HEK293 (cell line): ENCODE data around the gene NOL9.

ENCODE experiments used
- CTCF ChIA-PET: fragments of 350-600 bp; formaldehyde crosslinking; extraction: SDS; loops from one replicate; lab custom pipeline; 2021; ENCODE audit warnings: antibody characterized with exemption; lab: Yijun Ruan, JAX
- POLR2A ChIA-PET: fragments of 300-600 bp; formaldehyde crosslinking; extraction: SDS; loops from one replicate; lab custom pipeline; 2020; ENCODE audit warnings: antibody characterized with exemption, inconsistent platforms; lab: Yijun Ruan, JAX
- H3K27ac ChIP-seq: fragments of 200-500 bp; sonication (Bioruptor generic); 2 replicates; pipeline ENCODE4 v1.5.1; 2014; ENCODE audit warnings: low read depth, low read length, control low read depth, inconsistent platforms; ENCODE audit errors: extremely low read depth
- H3K36me3 ChIP-seq, 2 experiments: fragments of 200-500 bp in 1 of 2; sonication (Bioruptor generic) in 1 of 2; 1 replicate in 1 of 2; 2 replicates in 1 of 2; pipeline ENCODE4 v1.5.1; 2014 to 2017; ENCODE audit warnings: inconsistent platforms in 2 of 2, low read length in 2 of 2; ENCODE audit not compliant: control insufficient read depth in 2 of 2, insufficient read depth in 1 of 2
- H3K4me1 ChIP-seq: fragments of 200-500 bp; sonication (Bioruptor generic); 2 replicates; pipeline ENCODE4 v1.5.1; 2014; ENCODE audit warnings: mild to moderate bottlenecking, low read length, inconsistent platforms; ENCODE audit not compliant: control insufficient read depth, insufficient read depth
- H3K4me3 ChIP-seq: 2 replicates; pipeline ENCODE4 v1.5.1; 2011; ENCODE audit warnings: low read depth, mild to moderate bottlenecking, control low read depth, low read length, moderate library complexity
- H3K9me3 ChIP-seq: fragments of 200-500 bp; sonication (Bioruptor generic); 2 replicates; pipeline ENCODE4 v1.5.1; 2014; ENCODE audit warnings: low read depth, low read length, inconsistent platforms; ENCODE audit not compliant: control insufficient read depth, insufficient read depth
- BCL11B ChIP-seq: fragments of 450-650 bp; formaldehyde crosslinking; IDR thresholded peaks from 2 replicates; pipeline ENCODE4 v1.5.1; 2016; ENCODE audit warnings: low read depth, missing biosample characterization, missing genetic modification characterization
- KLF1 ChIP-seq: fragments of 450-650 bp; formaldehyde crosslinking; IDR thresholded peaks from 2 replicates; pipeline ENCODE4 v1.5.1; 2016; ENCODE audit warnings: missing biosample characterization, missing genetic modification characterization
- KLF17 ChIP-seq: fragments of 450-650 bp; formaldehyde crosslinking; IDR thresholded peaks from 2 replicates; pipeline ENCODE4 v1.5.1; 2016; ENCODE audit warnings: missing biosample characterization, missing genetic modification characterization
- PRDM1 ChIP-seq: fragments of 450-650 bp; formaldehyde crosslinking; IDR thresholded peaks from 2 replicates; pipeline ENCODE4; 2016; ENCODE audit warnings: missing biosample characterization, missing genetic modification characterization
- PRDM10 ChIP-seq: fragments of 450-650 bp; formaldehyde crosslinking; IDR thresholded peaks from 2 replicates; pipeline ENCODE4 v1.5.1; 2016; ENCODE audit warnings: missing biosample characterization, missing genetic modification characterization
- REPIN1 ChIP-seq: fragments of 450-650 bp; formaldehyde crosslinking; IDR thresholded peaks from 2 replicates; pipeline ENCODE4 v1.5.1; 2017; ENCODE audit warnings: missing biosample characterization, missing genetic modification characterization, low read depth
- REST ChIP-seq: fragments of 450-650 bp; formaldehyde crosslinking; IDR thresholded peaks from 2 replicates; pipeline ENCODE4 v1.5.1; 2016; ENCODE audit warnings: missing biosample characterization, missing genetic modification characterization
- TSHZ1 ChIP-seq: fragments of 450-650 bp; formaldehyde crosslinking; IDR thresholded peaks from 2 replicates; pipeline ENCODE4 v1.5.1; 2016; ENCODE audit warnings: missing biosample characterization, missing genetic modification characterization, borderline replicate concordance
- WT1 ChIP-seq: fragments of 450-650 bp; formaldehyde crosslinking; IDR thresholded peaks from 2 replicates; pipeline ENCODE4 v1.5.1; 2016; ENCODE audit warnings: missing biosample characterization, missing genetic modification characterization
- ZNF10 ChIP-seq: fragments of 450-650 bp; formaldehyde crosslinking; IDR thresholded peaks from 2 replicates; pipeline ENCODE4 v1.5.1; 2017; ENCODE audit warnings: missing biosample characterization, missing genetic modification characterization
- ZNF157 ChIP-seq: fragments of 450-650 bp; formaldehyde crosslinking; IDR thresholded peaks from 2 replicates; pipeline ENCODE4 v1.5.1; 2016; ENCODE audit warnings: missing biosample characterization, missing genetic modification characterization
- ZNF214 ChIP-seq: fragments of 450-650 bp; formaldehyde crosslinking; IDR thresholded peaks from 2 replicates; pipeline ENCODE4 v1.5.1; 2017; ENCODE audit warnings: missing biosample characterization, mild to moderate bottlenecking, missing genetic modification characterization, borderline replicate concordance
- ZNF274 ChIP-seq, 2 experiments: fragments of 200-500 bp in 1 of 2; fragments of 450-650 bp in 1 of 2; sonication (Bioruptor generic) in 1 of 2; formaldehyde crosslinking in 1 of 2; IDR thresholded peaks; 2 replicates each; pipeline versions ENCODE4 v1.5.1 to v1.6.1; 2014 to 2016; ENCODE audit warnings: borderline replicate concordance in 1 of 2, inconsistent platforms in 1 of 2, low read length in 1 of 2, missing biosample characterization in 1 of 2, missing genetic modification characterization in 1 of 2
- ZNF404 ChIP-seq: fragments of 450-650 bp; formaldehyde crosslinking; IDR thresholded peaks from 2 replicates; pipeline ENCODE4 v1.5.1; 2017; ENCODE audit warnings: missing biosample characterization, missing genetic modification characterization
- ZNF416 ChIP-seq: fragments of 450-650 bp; formaldehyde crosslinking; IDR thresholded peaks from 2 replicates; pipeline ENCODE4 v1.5.1; 2016; ENCODE audit warnings: missing biosample characterization, missing genetic modification characterization
- ZNF514 ChIP-seq: fragments of 450-650 bp; formaldehyde crosslinking; IDR thresholded peaks from 2 replicates; pipeline ENCODE4 v1.5.1; 2016; ENCODE audit warnings: missing biosample characterization, missing genetic modification characterization
- ZNF521 ChIP-seq: fragments of 450-650 bp; formaldehyde crosslinking; IDR thresholded peaks from 2 replicates; pipeline ENCODE4 v1.5.1; 2017; ENCODE audit warnings: missing biosample characterization, mild to moderate bottlenecking, missing genetic modification characterization
- ZNF600 ChIP-seq: fragments of 450-650 bp; formaldehyde crosslinking; IDR thresholded peaks from 2 replicates; pipeline ENCODE4 v1.5.1; 2016; ENCODE audit warnings: missing biosample characterization, missing genetic modification characterization
- ZNF621 ChIP-seq: fragments of 450-650 bp; formaldehyde crosslinking; IDR thresholded peaks from 2 replicates; pipeline ENCODE4 v1.5.1; 2017; ENCODE audit warnings: missing biosample characterization, missing genetic modification characterization
- ZNF624 ChIP-seq: fragments of 450-650 bp; formaldehyde crosslinking; IDR thresholded peaks from 2 replicates; pipeline ENCODE4 v1.5.1; 2017; ENCODE audit warnings: missing biosample characterization, missing genetic modification characterization
- ZNF626 ChIP-seq: fragments of 450-650 bp; sonication (Bioruptor Pico); formaldehyde crosslinking; IDR thresholded peaks from 2 replicates; pipeline ENCODE4 v1.5.1; 2018; ENCODE audit warnings: missing biosample characterization, missing genetic modification characterization, inconsistent platforms
- ZNF701 ChIP-seq: fragments of 450-650 bp; formaldehyde crosslinking; IDR thresholded peaks from 2 replicates; pipeline ENCODE4 v1.5.1; 2016; ENCODE audit warnings: missing biosample characterization, missing genetic modification characterization
- ZNF76 ChIP-seq: fragments of 450-650 bp; formaldehyde crosslinking; IDR thresholded peaks from 2 replicates; pipeline ENCODE4; 2016; ENCODE audit warnings: low read depth, missing biosample characterization, missing genetic modification characterization, borderline replicate concordance
- ZSCAN5A ChIP-seq: fragments of 450-650 bp; formaldehyde crosslinking; IDR thresholded peaks from 2 replicates; pipeline ENCODE4 v1.5.1; 2016; ENCODE audit warnings: missing biosample characterization, missing genetic modification characterization

The NOL9 gene

GRCh38 chr1:6488602-6489382 lies 65.5 kb downstream of the NOL9 start:
- no peaks in the 10 kb centered on the region for H3K36me3 ChIP-seq
- no peak overlapping the region for H3K27ac ChIP-seq
- H3K4me1 ChIP-seq, result no peaks in the 10 kb centered on the region
- CTCF ChIA-PET, result interaction anchor here (0.6 to 3.6 kb wide), 16 partner anchors 9 to 306 kb away, joined by 3 to 40 read pairs (median 5); no protein-coding TSS in a partner anchor
- no peak overlapping the region for H3K4me3 ChIP-seq
- POLR2A ChIA-PET, result no interaction called here
- no peaks in the 10 kb centered on the region for H3K9me3 ChIP-seq
- TF ChIP-seq ZNF214 (tag by site-specific recombination), result no peak
- no peak for TF ChIP-seq ZNF10 (tag by site-specific recombination)
- TF ChIP-seq ZNF621 (tag by site-specific recombination), result no peak
- no peak for TF ChIP-seq REPIN1 (tag by site-specific recombination)
- no peak for TF ChIP-seq PRDM1 (tag by site-specific recombination)
- TF ChIP-seq ZNF274 (IDR thresholded peaks at IDR 0.05; ENCODE audit: low read length), result no peak
- TF ChIP-seq ZNF274 (tag by site-specific recombination; IDR thresholded peaks at IDR 0.05; ENCODE audit: borderline replicate concordance), result no peak
- TF ChIP-seq ZNF626 (tag by site-specific recombination), result no peak
- TF ChIP-seq REST (tag by site-specific recombination), result no peak
- no peak for TF ChIP-seq WT1 (tag by site-specific recombination)
- TF ChIP-seq ZNF157, result no peak
- no peak for TF ChIP-seq ZNF701 (tag by site-specific recombination)
- peak; percentile 33; the same call in 1 of the 2 replicates for TF ChIP-seq KLF17
- TF ChIP-seq ZNF416 (tag by site-specific recombination), result no peak
- no peak for TF ChIP-seq ZNF514 (tag by site-specific recombination)
- TF ChIP-seq TSHZ1 (tag by site-specific recombination), result no peak
- TF ChIP-seq ZNF76, result no peak
- no peak for TF ChIP-seq BCL11B (tag by site-specific recombination)
- TF ChIP-seq ZNF600 (tag by site-specific recombination), result no peak
- TF ChIP-seq KLF1, result peak; percentile 98
- no peak for TF ChIP-seq ZNF404 (tag by site-specific recombination)
- TF ChIP-seq ZNF624 (tag by site-specific recombination), result no peak
- TF ChIP-seq ZNF521, result no peak
- TF ChIP-seq ZSCAN5A (tag by site-specific recombination), result no peak
- TF ChIP-seq PRDM10, result 0 out of 2 replicates have a peak, but pooled peaks have one; percentile 37
